Gastrocnemius medialis (tissue), 4 donors: Measurements from ENCODE around the gene MPDU1. TPM values are rescaled to one million over a fixed set of nuclear protein-coding genes. Genes with fewer than 3 reads are reported as not detected.

Source experiments
- ATAC-seq, 2 donors: fragments of 150-250 bp; one replicate each; pipeline ENCODE4 v1.9.1; 2016
- DNase-seq, 2 donors: peaks; one replicate each; pipeline ENCODE4 v3.0.0-alpha.2; 2019
- H3K27ac ChIP-seq, 4 donors: fragments of 200-600 bp; sonication (generic); 1 replicate in 1 of 4; 2 replicates in 3 of 4; pipeline ENCODE4 v1.5.1; 2016 to 2018; ENCODE audit warnings: mild to moderate bottlenecking in 2 of 4, moderate library complexity in 1 of 4
- H3K27me3 ChIP-seq, 3 donors: fragments of 200-600 bp; sonication (generic) in 2 of 3; 1 replicate in 1 of 3; 2 replicates in 2 of 3; pipeline versions ENCODE4 v1.5.1 to v1.6.0; 2016 to 2019; ENCODE audit warnings: mild to moderate bottlenecking in 1 of 3, moderate library complexity in 1 of 3
- H3K36me3 ChIP-seq, 2 donors: fragments of 200-600 bp; sonication (generic) in 1 of 2; one replicate each; pipeline ENCODE4 v1.5.1; 2017 to 2018
- H3K4me1 ChIP-seq, 2 donors: fragments of 200-600 bp; sonication (generic) in 1 of 2; one replicate each; pipeline ENCODE4 v1.5.1; 2016 to 2017; ENCODE audit warnings: mild to moderate bottlenecking in 2 of 2
- H3K4me3 ChIP-seq, 4 donors: fragments of 200-600 bp; sonication (generic) in 3 of 4; 1 replicate in 1 of 4; 2 replicates in 3 of 4; pipeline ENCODE4 v1.5.1; 2016 to 2019; ENCODE audit warnings: mild to moderate bottlenecking in 2 of 4
- H3K9me3 ChIP-seq, 3 donors: fragments of 200-600 bp; sonication (generic) in 2 of 3; 1 replicate in 1 of 3; 2 replicates in 2 of 3; pipeline ENCODE4 v1.5.1; 2016 to 2019
- CTCF ChIP-seq, 5 experiments: fragments of 450-650 bp in 3 of 5; fragments of 200-600 bp in 2 of 5; sonication (generic) in 2 of 5; IDR thresholded peaks in 4 of 5; conservative IDR thresholded peaks in 1 of 5; 1 replicate in 4 of 5; 2 replicates in 1 of 5; pipeline ENCODE4 v1.5.1; 2016 to 2019; ENCODE audit warnings: antibody characterized with exemption in 5 of 5, mild to moderate bottlenecking in 3 of 5, moderate library complexity in 3 of 5
- POLR2A ChIP-seq, 2 donors: fragments of 450-650 bp; IDR thresholded peaks; one replicate each; pipeline ENCODE4 v1.6.1; 2017; ENCODE audit warnings: antibody characterized with exemption in 2 of 2, mild to moderate bottlenecking in 2 of 2, moderate library complexity in 2 of 2
- in situ Hi-C, 4 donors: fragments of 200-750 bp; cut with MboI; loops; one replicate each; pipeline versions ENCODE4 v1.15.0 to v1.8.0; 2017; ENCODE audit warnings: low sequenced_read_pairs in 4 of 4
- intact Hi-C: fragments of 100-400 bp; cut with DNase I; formaldehyde crosslinking; loops from one replicate; pipeline ENCODE4 v1.15.1; 2023; ENCODE audit warnings: low total_unique reads
- total RNA-seq, 4 donors: library from RNA; depleted of rRNA; stranded (reverse); fragments of >200 nt; gene quantifications; one replicate each; pipeline versions ENCODE4 v1.1.0 to v1.2.3, GENCODE V29; 2016

The MPDU1 gene
- total RNA-seq, 4 donors from 2014 or later, result 55.9 to 157 (median 101) TPM

- Histone ChIP-seq H3K36me3 (peaks cover 3 to 70% of the 10 kb centered on the region in 2 donors), H3K4me1 (peaks cover 45 to 47% of the 10 kb centered on the region in 2 donors)
- intact Hi-C loops, result loop anchor here (5.0 to 10.0 kb wide), 3 partner anchors 322 to 580 kb away; partner anchors contain the start of genes CTDNEP1, ELP5, PER1 and RNASEK
Measured at GRCh38 chr17:7574176-7574953, 9.3 kb upstream of the MPDU1 start.

GRCh38 chr17:7575481-7575883 lies 8.2 kb upstream of the MPDU1 start:
- in situ Hi-C loops, result no loop called here
- intact Hi-C loops, result loop anchor here (10.0 kb wide), 2 partner anchors 561 to 579 kb away; partner anchors contain the start of genes PER1 and RNASEK
- no peak overlapping the region for H3K4me3 ChIP-seq

More at GRCh38 chr17:7574176-7574953, 9.3 kb upstream of the MPDU1 start:
- TF ChIP-seq CTCF (IDR thresholded peaks at IDR 0.05 in 4 of 5, conservative IDR thresholded peaks at IDR 0.05 in 1 of 5) (no peak), POLR2A (IDR thresholded peaks at IDR 0.05) (no peak)
- in situ Hi-C loops, result loop anchor here in 1 of 4 donors (25.0 kb wide), 1 partner anchor 137 kb away; the partner anchor contains the start of genes CHRNB1, FGF11, SPEM2 and SPEM3
- Histone ChIP-seq H3K27ac (peak overlapping the region; percentile 98 to 100 (median 99)), H3K27me3 (no peaks in the 10 kb centered on the region), H3K4me3 (peak overlapping the region; percentile 90 to 100 (median 95)), H3K9me3 (no peaks in the 10 kb centered on the region)
- ATAC-seq (no peak), DNase-seq (no peak)

GRCh38 chr17:7575959-7576358 lies 7.7 kb upstream of the MPDU1 start:
- Histone ChIP-seq H3K4me1 (peaks cover 60% of the 10 kb centered on the region in 2 donors), H3K4me3 (no peak overlapping the region), H3K36me3 (peaks cover 3 to 54% of the 10 kb centered on the region in 2 donors), H3K27ac (peak overlapping the region; percentile 98 to 100 (median 99)), H3K27me3 (no peaks in the 10 kb centered on the region), H3K9me3 (no peaks in the 10 kb centered on the region)
- ATAC-seq (no peak), DNase-seq (no peak)
- in situ Hi-C loops (no loop called here), intact Hi-C loops (loop anchor here (10.0 kb wide), 2 partner anchors 561 to 579 kb away; partner anchors contain the start of genes PER1 and RNASEK)
- TF ChIP-seq POLR2A (IDR thresholded peaks at IDR 0.05), result no peak
- no peak for TF ChIP-seq CTCF (IDR thresholded peaks at IDR 0.05 in 4 of 5, conservative IDR thresholded peaks at IDR 0.05 in 1 of 5)

More at GRCh38 chr17:7575481-7575883, 8.2 kb upstream of the MPDU1 start:
- H3K27ac ChIP-seq, result peak overlapping the region; percentile 98 to 100 (median 99)
- H3K27me3 ChIP-seq, result no peaks in the 10 kb centered on the region
- DNase-seq, result no peak
- H3K36me3 ChIP-seq, result peaks cover 3 to 59% of the 10 kb centered on the region in 2 donors
- peaks cover 55 to 58% of the 10 kb centered on the region in 2 donors for H3K4me1 ChIP-seq
- H3K9me3 ChIP-seq, result no peaks in the 10 kb centered on the region
- ATAC-seq, result no peak
- TF ChIP-seq POLR2A (IDR thresholded peaks at IDR 0.05), result no peak
- TF ChIP-seq CTCF (IDR thresholded peaks at IDR 0.05 in 4 of 5, conservative IDR thresholded peaks at IDR 0.05 in 1 of 5), result no peak

GRCh38 chr17:7576432-7576937 lies 7.2 kb upstream of the MPDU1 start:
- intact Hi-C loops (loop anchor here (10.0 kb wide), 2 partner anchors 562 to 578 kb away; partner anchors contain the start of genes PER1 and RNASEK), in situ Hi-C loops (no loop called here)
- Histone ChIP-seq H3K27me3 (no peaks in the 10 kb centered on the region), H3K4me1 (peaks cover 64 to 65% of the 10 kb centered on the region in 2 donors), H3K27ac (peak overlapping the region; percentile 98 to 100 (median 99)), H3K9me3 (no peaks in the 10 kb centered on the region), H3K36me3 (peaks cover 3 to 50% of the 10 kb centered on the region in 2 donors), H3K4me3 (no peak overlapping the region)
- peak in 1 of 2 donors; percentile 66 for DNase-seq
- ATAC-seq, result no peak
- TF ChIP-seq CTCF (IDR thresholded peaks at IDR 0.05 in 4 of 5, conservative IDR thresholded peaks at IDR 0.05 in 1 of 5) (no peak), POLR2A (IDR thresholded peaks at IDR 0.05) (no peak)
